Kidney (tissue), 2 donors: ENCODE measurements around the gene ENPP3. TPM values are rescaled to one million over a fixed set of nuclear protein-coding genes. Genes with fewer than 3 reads are reported as not detected.

ENCODE experiments used
- microRNA-seq: library from miRNA; unstranded; fragments of <30 nt; microRNA quantifications from one replicate; pipeline ENCODE4 v1.2.0, GENCODE V29; 2020
- polyA plus RNA-seq: library from polyadenylated mRNA; stranded (reverse); fragments of 350-450 nt; fragmentation: Illumina TruSeq; extraction: RNeasy Lipid Tissue Mini Kit (QIAGEN cat#74804); gene quantifications from one replicate; pipeline ENCODE4 v1.2.3, GENCODE V29; 2014; ENCODE audit warnings: low read depth, low replicate concordance; ENCODE audit not compliant: insufficient read depth
- total RNA-seq: library from RNA; stranded (reverse); fragmentation: NEBNext Ultra II Directional; extraction: Animal tissue kit (Norgen Biotek cat#: 25700); gene quantifications from one replicate; pipeline ENCODE4 v1.2.1, GENCODE V29; 2021
- donor health status: DM: yes; HTN: yes; CAD: no.

Gene ENPP3
- total and polyA plus RNA-seq, 2 donors from 2014 or later: 2.0 to 2.5 TPM

Small RNA genes within 50 kb of the gene (microRNA-seq; reads per million reads assigned to microRNA genes)
- not detected for gene MIR548H5

Other genes with a start within 250 kb of the ENPP3 start
- not detected for gene ARG1, start 64.1 kb upstream of the ENPP3 start, total RNA-seq
- gene ARG1, start 64.1 kb upstream of the ENPP3 start, polyA plus RNA-seq: not detected
- 27.4 TPM for gene MED23, start 9.1 kb upstream of the ENPP3 start, total RNA-seq
- gene MED23, start 9.1 kb upstream of the ENPP3 start, polyA plus RNA-seq: 7.7 TPM
- not detected for gene OR2A4, start 64.1 kb downstream of the ENPP3 start, total RNA-seq
- not detected for gene OR2A4, start 64.1 kb downstream of the ENPP3 start, polyA plus RNA-seq
- not detected for gene CTAGE9, start 73.7 kb downstream of the ENPP3 start, total RNA-seq
- gene CTAGE9, start 73.7 kb downstream of the ENPP3 start, polyA plus RNA-seq: not detected
- 6.5 TPM for gene ENPP1, start 170.7 kb downstream of the ENPP3 start, total RNA-seq
- gene ENPP1, start 170.7 kb downstream of the ENPP3 start, polyA plus RNA-seq: 3.7 TPM